Measurements from ENCODE around the gene CYTH1.
A peak's percentile ranks its signal among the peaks of the same experiment; 100 is the strongest.

DNA sequence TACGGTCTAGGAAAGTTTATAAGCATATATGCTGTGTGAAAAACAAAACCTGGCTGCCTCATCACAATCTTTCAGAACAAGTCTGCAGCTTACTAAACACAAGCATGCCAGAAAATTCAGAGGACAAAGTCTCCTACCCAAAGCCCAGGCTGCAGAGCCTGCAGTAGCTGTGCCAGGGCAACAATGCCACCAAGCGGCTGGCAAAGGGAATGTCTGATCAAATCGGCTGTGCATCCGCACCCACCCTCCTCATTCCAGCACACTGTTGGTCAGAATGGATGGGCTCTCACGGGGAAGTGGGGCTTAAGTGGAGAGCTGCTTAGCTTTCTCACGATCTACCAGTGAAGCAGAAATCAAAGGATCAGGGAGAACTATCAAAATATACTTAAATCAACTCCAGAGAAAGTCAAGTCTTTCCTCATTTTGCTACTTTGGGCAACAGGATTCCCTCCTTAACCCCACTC, 73.5 kb downstream of the CYTH1 start:
- TF ChIP-seq CTCF (IDR thresholded peaks at IDR 0.05) (peak; percentile 49 to 87 (median 78)), POLR2A (IDR thresholded peaks at IDR 0.05) (no peak)
